NB4 (cell line): Measurements from ENCODE around the gene RPN2.

Experiments
- CTCF ChIP-seq: IDR thresholded peaks from one replicate; pipeline ENCODE4 v1.5.1; 2012; ENCODE audit warnings: low read depth, low read length
- MYC ChIP-seq: IDR thresholded peaks from 2 replicates; pipeline ENCODE4 v1.6.1; 2011; ENCODE audit warnings: low read depth, low read length
- POLR2A ChIP-seq: IDR thresholded peaks from 2 replicates; pipeline ENCODE4 v1.6.1; 2011; ENCODE audit warnings: mild to moderate bottlenecking; ENCODE audit not compliant: insufficient read length; ENCODE audit errors: extremely low read depth
- TF ChIP-seq, protein P1 (sequence below): IDR thresholded peaks from 2 replicates; pipeline ENCODE4 v1.6.1; 2011; ENCODE audit warnings: low read depth, low read length

DNA sequence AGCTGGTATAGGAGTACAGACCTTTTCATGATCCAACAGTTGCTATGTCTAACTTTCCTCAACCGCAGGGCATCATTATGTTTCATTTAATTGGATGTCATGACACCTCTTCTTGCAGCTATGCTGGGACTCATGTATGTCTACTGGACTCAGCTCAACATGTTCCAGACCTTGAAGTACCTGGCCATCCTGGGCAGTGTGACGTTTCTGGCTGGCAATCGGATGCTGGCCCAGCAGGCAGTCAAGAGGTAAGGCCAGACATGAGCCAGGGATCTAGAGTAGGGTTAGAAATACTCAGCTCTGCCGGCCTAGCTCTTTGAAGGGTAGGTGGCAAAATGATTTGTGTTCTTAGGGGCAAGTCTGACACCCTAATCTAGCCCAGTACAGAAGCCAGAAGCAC, 57.3 kb downstream of the RPN2 start:
- TF ChIP-seq CTCF (no peak), POLR2A (no peak), MYC (no peak)
- TF ChIP-seq, protein P1, sequence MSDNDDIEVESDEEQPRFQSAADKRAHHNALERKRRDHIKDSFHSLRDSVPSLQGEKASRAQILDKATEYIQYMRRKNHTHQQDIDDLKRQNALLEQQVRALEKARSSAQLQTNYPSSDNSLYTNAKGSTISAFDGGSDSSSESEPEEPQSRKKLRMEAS = no peak
